Measurements from ENCODE around the gene ZNF432. TPM values are rescaled to one million over a fixed set of nuclear protein-coding genes. Genes with fewer than 3 reads are reported as not detected.

Gene ZNF432
- total and polyA plus RNA-seq, 2 of the 13 experiments (the other 11 are each of a cell fraction or from before 2014, with no cell fraction given), result 4.1 to 8.7 TPM

DNA sequence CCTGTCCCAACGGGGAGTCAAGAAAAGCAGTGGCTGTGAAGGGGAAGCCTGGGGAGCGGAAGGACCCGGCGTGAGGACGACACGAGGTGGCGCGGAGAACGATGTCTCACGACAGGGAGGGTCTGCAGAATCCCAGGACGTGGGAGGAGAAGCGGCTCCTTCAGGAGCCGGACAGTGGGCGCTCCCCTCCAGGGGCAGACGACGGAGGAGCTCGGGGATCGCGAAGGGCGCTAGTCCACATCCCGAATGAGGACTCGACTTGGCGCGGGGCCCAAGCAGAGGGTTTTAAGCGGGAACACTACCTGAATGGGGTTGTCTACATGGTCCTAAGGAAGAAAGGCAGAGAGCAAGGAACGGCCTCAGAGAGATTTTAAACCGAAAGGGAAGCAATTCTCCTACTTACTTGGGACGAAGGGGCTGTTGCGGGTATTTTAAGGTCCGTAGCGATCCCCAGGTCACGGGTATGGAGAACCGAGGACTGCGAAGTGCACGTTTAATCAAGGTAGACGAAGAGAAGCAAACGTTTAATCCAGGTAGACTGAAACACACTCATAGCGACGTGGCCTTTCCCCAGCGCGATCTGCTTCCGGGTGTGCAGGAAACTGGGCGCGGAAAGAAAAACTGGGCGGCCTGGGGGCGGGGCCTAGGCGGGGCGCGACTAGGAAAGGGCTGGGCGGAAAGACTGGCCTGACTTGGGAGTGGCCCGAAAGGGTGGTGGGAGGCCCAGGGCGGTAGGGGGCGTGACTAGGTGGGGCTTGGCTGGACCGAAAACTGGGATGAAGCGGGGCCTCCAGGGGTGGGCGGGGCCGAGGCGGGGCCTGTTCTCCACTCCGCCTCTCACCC lies 46.8 kb upstream of the ZNF432 start, which contains the start of gene ZNF841 (continued):
- TF ChIP-seq, protein P1, sequence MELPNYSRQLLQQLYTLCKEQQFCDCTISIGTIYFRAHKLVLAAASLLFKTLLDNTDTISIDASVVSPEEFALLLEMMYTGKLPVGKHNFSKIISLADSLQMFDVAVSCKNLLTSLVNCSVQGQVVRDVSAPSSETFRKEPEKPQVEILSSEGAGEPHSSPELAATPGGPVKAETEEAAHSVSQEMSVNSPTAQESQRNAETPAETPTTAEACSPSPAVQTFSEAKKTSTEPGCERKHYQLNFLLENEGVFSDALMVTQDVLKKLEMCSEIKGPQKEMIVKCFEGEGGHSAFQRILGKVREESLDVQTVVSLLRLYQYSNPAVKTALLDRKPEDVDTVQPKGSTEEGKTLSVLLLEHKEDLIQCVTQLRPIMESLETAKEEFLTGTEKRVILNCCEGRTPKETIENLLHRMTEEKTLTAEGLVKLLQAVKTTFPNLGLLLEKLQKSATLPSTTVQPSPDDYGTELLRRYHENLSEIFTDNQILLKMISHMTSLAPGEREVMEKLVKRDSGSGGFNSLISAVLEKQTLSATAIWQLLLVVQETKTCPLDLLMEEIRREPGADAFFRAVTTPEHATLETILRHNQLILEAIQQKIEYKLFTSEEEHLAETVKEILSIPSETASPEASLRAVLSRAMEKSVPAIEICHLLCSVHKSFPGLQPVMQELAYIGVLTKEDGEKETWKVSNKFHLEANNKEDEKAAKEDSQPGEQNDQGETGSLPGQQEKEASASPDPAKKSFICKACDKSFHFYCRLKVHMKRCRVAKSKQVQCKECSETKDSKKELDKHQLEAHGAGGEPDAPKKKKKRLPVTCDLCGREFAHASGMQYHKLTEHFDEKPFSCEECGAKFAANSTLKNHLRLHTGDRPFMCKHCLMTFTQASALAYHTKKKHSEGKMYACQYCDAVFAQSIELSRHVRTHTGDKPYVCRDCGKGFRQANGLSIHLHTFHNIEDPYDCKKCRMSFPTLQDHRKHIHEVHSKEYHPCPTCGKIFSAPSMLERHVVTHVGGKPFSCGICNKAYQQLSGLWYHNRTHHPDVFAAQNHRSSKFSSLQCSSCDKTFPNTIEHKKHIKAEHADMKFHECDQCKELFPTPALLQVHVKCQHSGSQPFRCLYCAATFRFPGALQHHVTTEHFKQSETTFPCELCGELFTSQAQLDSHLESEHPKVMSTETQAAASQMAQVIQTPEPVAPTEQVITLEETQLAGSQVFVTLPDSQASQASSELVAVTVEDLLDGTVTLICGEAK (IDR thresholded peaks at IDR 0.05), result no peak
- TF ChIP-seq, protein P1 (CRISPR knock-in tag; IDR thresholded peaks at IDR 0.05), result no peak; the same call in 1 of the 2 replicates
- TF ChIP-seq HNRNPLL (IDR thresholded peaks at IDR 0.05; ENCODE audit: low read depth, low read length, poor library complexity, severe bottlenecking) (no peak), RARG (CRISPR knock-in tag; IDR thresholded peaks at IDR 0.05; ENCODE audit: low read depth) (no peak), TBX2 (CRISPR knock-in tag; IDR thresholded peaks at IDR 0.05; ENCODE audit: borderline replicate concordance) (no peak), HHEX (CRISPR knock-in tag; IDR thresholded peaks at IDR 0.05) (no peak), ATAD3A (CRISPR knock-in tag; IDR thresholded peaks at IDR 0.05) (no peak), DMAP1 (CRISPR knock-in tag; IDR thresholded peaks at IDR 0.05) (peak; percentile 62), ZBTB38 (CRISPR knock-in tag; IDR thresholded peaks at IDR 0.05) (0 out of 2 replicates have a peak, but pooled peaks have one; percentile 18), SOX5 (CRISPR knock-in tag; IDR thresholded peaks at IDR 0.05; ENCODE audit: borderline replicate concordance) (no peak), ZNF598 (CRISPR knock-in tag; IDR thresholded peaks at IDR 0.05; ENCODE audit: borderline replicate concordance) (no peak)
- TF ChIP-seq, protein P2, sequence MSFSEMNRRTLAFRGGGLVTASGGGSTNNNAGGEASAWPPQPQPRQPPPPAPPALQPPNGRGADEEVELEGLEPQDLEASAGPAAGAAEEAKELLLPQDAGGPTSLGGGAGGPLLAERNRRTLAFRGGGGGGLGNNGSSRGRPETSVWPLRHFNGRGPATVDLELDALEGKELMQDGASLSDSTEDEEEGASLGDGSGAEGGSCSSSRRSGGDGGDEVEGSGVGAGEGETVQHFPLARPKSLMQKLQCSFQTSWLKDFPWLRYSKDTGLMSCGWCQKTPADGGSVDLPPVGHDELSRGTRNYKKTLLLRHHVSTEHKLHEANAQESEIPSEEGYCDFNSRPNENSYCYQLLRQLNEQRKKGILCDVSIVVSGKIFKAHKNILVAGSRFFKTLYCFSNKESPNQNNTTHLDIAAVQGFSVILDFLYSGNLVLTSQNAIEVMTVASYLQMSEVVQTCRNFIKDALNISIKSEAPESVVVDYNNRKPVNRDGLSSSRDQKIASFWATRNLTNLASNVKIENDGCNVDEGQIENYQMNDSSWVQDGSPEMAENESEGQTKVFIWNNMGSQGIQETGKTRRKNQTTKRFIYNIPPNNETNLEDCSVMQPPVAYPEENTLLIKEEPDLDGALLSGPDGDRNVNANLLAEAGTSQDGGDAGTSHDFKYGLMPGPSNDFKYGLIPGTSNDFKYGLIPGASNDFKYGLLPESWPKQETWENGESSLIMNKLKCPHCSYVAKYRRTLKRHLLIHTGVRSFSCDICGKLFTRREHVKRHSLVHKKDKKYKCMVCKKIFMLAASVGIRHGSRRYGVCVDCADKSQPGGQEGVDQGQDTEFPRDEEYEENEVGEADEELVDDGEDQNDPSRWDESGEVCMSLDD (CRISPR knock-in tag; IDR thresholded peaks at IDR 0.05; ENCODE audit: borderline replicate concordance), result no peak
- TF ChIP-seq, protein P3, sequence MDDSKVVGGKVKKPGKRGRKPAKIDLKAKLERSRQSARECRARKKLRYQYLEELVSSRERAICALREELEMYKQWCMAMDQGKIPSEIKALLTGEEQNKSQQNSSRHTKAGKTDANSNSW (CRISPR knock-in tag; IDR thresholded peaks at IDR 0.05; ENCODE audit: borderline replicate concordance), result no peak
- TF ChIP-seq, protein P4, sequence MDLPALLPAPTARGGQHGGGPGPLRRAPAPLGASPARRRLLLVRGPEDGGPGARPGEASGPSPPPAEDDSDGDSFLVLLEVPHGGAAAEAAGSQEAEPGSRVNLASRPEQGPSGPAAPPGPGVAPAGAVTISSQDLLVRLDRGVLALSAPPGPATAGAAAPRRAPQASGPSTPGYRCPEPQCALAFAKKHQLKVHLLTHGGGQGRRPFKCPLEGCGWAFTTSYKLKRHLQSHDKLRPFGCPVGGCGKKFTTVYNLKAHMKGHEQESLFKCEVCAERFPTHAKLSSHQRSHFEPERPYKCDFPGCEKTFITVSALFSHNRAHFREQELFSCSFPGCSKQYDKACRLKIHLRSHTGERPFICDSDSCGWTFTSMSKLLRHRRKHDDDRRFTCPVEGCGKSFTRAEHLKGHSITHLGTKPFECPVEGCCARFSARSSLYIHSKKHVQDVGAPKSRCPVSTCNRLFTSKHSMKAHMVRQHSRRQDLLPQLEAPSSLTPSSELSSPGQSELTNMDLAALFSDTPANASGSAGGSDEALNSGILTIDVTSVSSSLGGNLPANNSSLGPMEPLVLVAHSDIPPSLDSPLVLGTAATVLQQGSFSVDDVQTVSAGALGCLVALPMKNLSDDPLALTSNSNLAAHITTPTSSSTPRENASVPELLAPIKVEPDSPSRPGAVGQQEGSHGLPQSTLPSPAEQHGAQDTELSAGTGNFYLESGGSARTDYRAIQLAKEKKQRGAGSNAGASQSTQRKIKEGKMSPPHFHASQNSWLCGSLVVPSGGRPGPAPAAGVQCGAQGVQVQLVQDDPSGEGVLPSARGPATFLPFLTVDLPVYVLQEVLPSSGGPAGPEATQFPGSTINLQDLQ (CRISPR knock-in tag; IDR thresholded peaks at IDR 0.05), result 0 out of 2 replicates have a peak, but pooled peaks have one; percentile 38
